Upper lobe of left lung (tissue), 4 donors: Measurements from ENCODE around the gene RIOK2.

Experiments
- EP300 ChIP-seq, 4 donors: sonication (generic); formaldehyde crosslinking; IDR thresholded peaks; one replicate each; pipeline ENCODE4 v1.5.1; 2017; ENCODE audit warnings: antibody characterized with exemption in 4 of 4, control low read depth in 2 of 4
- POLR2A ChIP-seq, 4 donors: fragments of 450-650 bp; IDR thresholded peaks; one replicate each; pipeline ENCODE4 v1.5.1; 2016 to 2017; ENCODE audit warnings: antibody characterized with exemption in 4 of 4, mild to moderate bottlenecking in 2 of 4
- POLR2AphosphoS5 ChIP-seq, 2 donors: sonication (generic); formaldehyde crosslinking; IDR thresholded peaks; one replicate each; pipeline ENCODE4 v1.5.1; 2017; ENCODE audit warnings: antibody characterized with exemption in 2 of 2

DNA sequence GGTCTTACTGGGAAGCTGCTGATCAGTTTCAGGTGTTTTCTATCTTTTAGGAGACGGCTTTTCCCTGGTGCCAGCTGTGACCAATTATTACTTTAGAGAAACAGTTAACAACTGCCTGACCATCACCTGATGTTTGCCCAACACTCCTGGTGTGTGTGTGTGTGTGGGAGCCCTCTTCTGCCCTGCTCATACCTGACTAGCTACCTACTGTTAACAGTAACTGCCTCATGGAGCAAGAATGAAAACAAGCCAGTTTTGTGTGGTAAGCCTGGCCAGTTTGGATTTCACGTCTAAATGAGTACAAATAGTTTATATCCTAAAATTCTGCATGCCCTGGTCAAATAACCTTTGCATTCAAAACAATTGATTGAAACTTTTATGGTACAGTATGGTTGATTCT is 46.1 kb upstream of the RIOK2 start:
- TF ChIP-seq POLR2A (IDR thresholded peaks at IDR 0.05) (peak in 1 of 4 donors; percentile 6), EP300 (IDR thresholded peaks at IDR 0.05) (peak in 1 of 4 donors; percentile 49), POLR2AphosphoS5 (IDR thresholded peaks at IDR 0.05) (peak in 1 of 2 donors; percentile 39)
